Heart left ventricle (tissue), 13 donors: ENCODE measurements around the gene GLT6D1.

ENCODE experiments used
- CTCF ChIP-seq, 12 donors: fragments of 200-600 bp; sonication (generic) in 4 of 12; IDR thresholded peaks; one replicate each; pipeline versions ENCODE4 v1.5.0 to v1.8.0; 2018 to 2022; ENCODE audit warnings: antibody characterized with exemption in 12 of 12, mild to moderate bottlenecking in 5 of 12
- POLR2A ChIP-seq, 2 donors: fragments of 450-650 bp; IDR thresholded peaks; one replicate each; pipeline ENCODE4 v1.6.1; 2017; ENCODE audit warnings: antibody characterized with exemption in 2 of 2, mild to moderate bottlenecking in 2 of 2, moderate library complexity in 2 of 2
- donor health status: ischemic (EF 13 %, LVEDD 7.1; RV severe dilation, severe dysfunction).
- donor health status: DM: no; HTN: yes; CAD: no.
- donor health status: DM: no; HTN: no; CAD: no.
- donor health status: ischemic (EF 25% LVEDD 6.9; RV normal size, moderate dysfunction).
- donor health status: ischemic (EF 25% LVEDD 5.7; RV mildly dilated, moderate dysfunction).
- donor health status: ischemic (EF 35%, LVEDD 5.7; RV mildly dilated, moderate dysfunction).
- donor health status: nonischemic (EF 11% LVEDD 7.7; RV severe dilation, severe dysfunction).
- donor health status: DM: yes; HTN: yes; CAD: no.
- donor health status: PGD.
- donor health status: ischemic (EF 29% LVEDD 5.4; RV normal size, mild dysfunction).
- donor health status: nonischemic (EF 23%, LVEDD 6.1; RV moderate dilation, normal function).

GRCh38 chr9:135611875-135612209 is 27.5 kb downstream of the GLT6D1 start:
- TF ChIP-seq POLR2A (IDR thresholded peaks at IDR 0.05): no peak
- TF ChIP-seq CTCF (IDR thresholded peaks at IDR 0.05): no peak
